ENCODE measurements around the gene SPAG7. TPM values are rescaled to one million over a fixed set of nuclear protein-coding genes. Genes with fewer than 3 reads are reported as not detected.
"Not testable (repeated sequence)": the region's sequence is repeated elsewhere in the genome, so short reads cannot be mapped to it uniquely, and the experiment has no call there.

SPAG7 gene
- total RNA-seq, 2 experiments from 2014 or later, result 54.4 to 58.9 TPM

GRCh38 chr17:4921320-4921719, 46.3 kb downstream of the SPAG7 start:
- ChIA-PET CTCF (ENCODE audit: unreplicated experiment) (no interaction called here), POLR2A (no interaction called here)
- BruUV-seq (replicated peaks), result no TSS peak
- intact Hi-C loops (cut with micrococcal nuclease; ENCODE audit: unreplicated experiment), result no loop called here
- TF ChIP-seq CTCF (conservative IDR thresholded peaks at IDR 0.05; ENCODE audit: low read length) (no peak), EZH2phosphoT487 (IDR thresholded peaks at IDR 0.05; ENCODE audit: borderline replicate concordance, low read depth, low read length) (no peak)
- no peak overlapping the region for H3K4me3 ChIP-seq (ENCODE audit: low read depth, low read length, poor library complexity, severe bottlenecking)
- no peaks in the 10 kb centered on the region for H3K9me2 ChIP-seq (ENCODE audit: insufficient read depth, low read length)
- DNase-seq (ENCODE audit: low spot score), result no peak
- no peak overlapping the region for H3K27ac ChIP-seq (ENCODE audit: low read depth, low read length, poor library complexity, severe bottlenecking)
- no peaks in the 10 kb centered on the region for H3K9me3 ChIP-seq (ENCODE audit: low read length)
- H3K4me2 ChIP-seq (ENCODE audit: low read length), result no peak overlapping the region
- no peaks in the 10 kb centered on the region for H3K36me3 ChIP-seq (ENCODE audit: insufficient read depth, low read length)
- no peaks in the 10 kb centered on the region for H3K79me2 ChIP-seq (ENCODE audit: insufficient read depth, low read depth, low read length)
- no peaks in the 10 kb centered on the region for H4K20me1 ChIP-seq (ENCODE audit: insufficient read depth, low read length)
- H2AFZ ChIP-seq (ENCODE audit: low read length), result no peak overlapping the region
- H3K4me1 ChIP-seq (ENCODE audit: insufficient read depth, low read length, poor library complexity, severe bottlenecking), result no peaks in the 10 kb centered on the region

GRCh38 chr17:4920351-4921048, 47.1 kb downstream of the SPAG7 start:
- Histone ChIP-seq H3K9me2 (ENCODE audit: insufficient read depth, low read length) (no peaks in the 10 kb centered on the region), H3K79me2 (ENCODE audit: insufficient read depth, low read depth, low read length) (no peaks in the 10 kb centered on the region), H3K9me3 (ENCODE audit: low read length) (no peaks in the 10 kb centered on the region), H3K4me3 (ENCODE audit: low read depth, low read length, poor library complexity, severe bottlenecking) (no peak overlapping the region), H3K27ac (ENCODE audit: low read depth, low read length, poor library complexity, severe bottlenecking) (no peak overlapping the region), H2AFZ (ENCODE audit: low read length) (no peak overlapping the region), H3K4me2 (ENCODE audit: low read length) (no peak overlapping the region), H3K36me3 (ENCODE audit: insufficient read depth, low read length) (no peaks in the 10 kb centered on the region), H3K4me1 (ENCODE audit: insufficient read depth, low read length, poor library complexity, severe bottlenecking) (no peaks in the 10 kb centered on the region), H4K20me1 (ENCODE audit: insufficient read depth, low read length) (no peaks in the 10 kb centered on the region)
- intact Hi-C loops (cut with micrococcal nuclease; ENCODE audit: unreplicated experiment), result no loop called here
- BruUV-seq (replicated peaks), result no TSS peak
- ChIA-PET POLR2A (no interaction called here), CTCF (ENCODE audit: unreplicated experiment) (no interaction called here)
- no peak for DNase-seq (ENCODE audit: low spot score)
- TF ChIP-seq CTCF (conservative IDR thresholded peaks at IDR 0.05; ENCODE audit: low read length), result no peak
- TF ChIP-seq EZH2phosphoT487 (IDR thresholded peaks at IDR 0.05; ENCODE audit: borderline replicate concordance, low read depth, low read length), result no peak

- Histone ChIP-seq H3K4me2 (ENCODE audit: low read length) (no peak overlapping the region), H3K36me3 (ENCODE audit: insufficient read depth, low read length) (no peaks in the 10 kb centered on the region), H4K20me1 (ENCODE audit: insufficient read depth, low read length) (no peaks in the 10 kb centered on the region), H2AFZ (ENCODE audit: low read length) (no peak overlapping the region), H3K27ac (ENCODE audit: low read depth, low read length, poor library complexity, severe bottlenecking) (no peak overlapping the region), H3K4me3 (ENCODE audit: low read depth, low read length, poor library complexity, severe bottlenecking) (no peak overlapping the region), H3K4me1 (ENCODE audit: insufficient read depth, low read length, poor library complexity, severe bottlenecking) (no peaks in the 10 kb centered on the region), H3K9me3 (ENCODE audit: low read length) (no peaks in the 10 kb centered on the region), H3K9me2 (ENCODE audit: insufficient read depth, low read length) (no peaks in the 10 kb centered on the region), H3K79me2 (ENCODE audit: insufficient read depth, low read depth, low read length) (no peaks in the 10 kb centered on the region)
- POLR2A ChIA-PET, result no interaction called here
- DNase-seq (ENCODE audit: low spot score), result no peak
- no peak for TF ChIP-seq CTCF (conservative IDR thresholded peaks at IDR 0.05; ENCODE audit: low read length)
- no peak for TF ChIP-seq EZH2phosphoT487 (IDR thresholded peaks at IDR 0.05; ENCODE audit: borderline replicate concordance, low read depth, low read length)
- CTCF ChIA-PET (ENCODE audit: unreplicated experiment), result no interaction called here
- intact Hi-C loops (cut with micrococcal nuclease; ENCODE audit: unreplicated experiment), result no loop called here
- no TSS peak for BruUV-seq (replicated peaks)
These were observed 48.0 kb downstream of the SPAG7 start for GRCh38 chr17:4919511-4920047.

- H4K20me1 ChIP-seq (ENCODE audit: insufficient read depth, low read length); H3K9me3 ChIP-seq (ENCODE audit: low read length); BruUV-seq (replicated peaks); H3K9me2 ChIP-seq (ENCODE audit: insufficient read depth, low read length); H3K4me2 ChIP-seq (ENCODE audit: low read length); intact Hi-C loops (cut with micrococcal nuclease; ENCODE audit: unreplicated experiment); H3K4me1 ChIP-seq (ENCODE audit: insufficient read depth, low read length, poor library complexity, severe bottlenecking); POLR2A ChIA-PET; H3K27ac ChIP-seq (ENCODE audit: low read depth, low read length, poor library complexity, severe bottlenecking); H3K36me3 ChIP-seq (ENCODE audit: insufficient read depth, low read length); CTCF ChIA-PET (ENCODE audit: unreplicated experiment); H3K4me3 ChIP-seq (ENCODE audit: low read depth, low read length, poor library complexity, severe bottlenecking); H3K79me2 ChIP-seq (ENCODE audit: insufficient read depth, low read depth, low read length); H2AFZ ChIP-seq (ENCODE audit: low read length); DNase-seq (ENCODE audit: low spot score): not testable (repeated sequence)
These were observed 53.1 kb downstream of the SPAG7 start for GRCh38 chr17:4914551-4914950.
